IPS DF 19.7 (cell line): Measurements from ENCODE around the gene CBX2.

ENCODE experiments used
- DNase-seq: peaks from one replicate; pipeline ENCODE4 v3.0.0-alpha.2; 2013; ENCODE audit warnings: low read depth, low spot score

CBX2 gene

GRCh38 chr17:79811868-79812352 is 34.0 kb downstream of the CBX2 start:
- DNase-seq: no peak

- no peak for DNase-seq
These were observed 34.7 kb downstream of the CBX2 start for GRCh38 chr17:79812353-79813258.

- DNase-seq: no peak
These were observed 35.6 kb downstream of the CBX2 start for GRCh38 chr17:79813297-79814126.

- no peak for DNase-seq
These were observed 36.4 kb downstream of the CBX2 start for GRCh38 chr17:79814127-79814973.

GRCh38 chr17:79814974-79815835 is 37.3 kb downstream of the CBX2 start:
- no peak for DNase-seq

- no peak for DNase-seq
These were observed 38.0 kb downstream of the CBX2 start for GRCh38 chr17:79815836-79816461.

GRCh38 chr17:79818026-79818758 is 40.2 kb downstream of the CBX2 start:
- DNase-seq: no peak

- DNase-seq: no peak
These were observed 41.1 kb downstream of the CBX2 start for GRCh38 chr17:79819085-79819484.

GRCh38 chr17:79819534-79820276 is 41.8 kb downstream of the CBX2 start:
- DNase-seq: no peak

- DNase-seq: no peak
These were observed 43.0 kb downstream of the CBX2 start for GRCh38 chr17:79820959-79821330.

GRCh38 chr17:79821331-79822095 is 43.6 kb downstream of the CBX2 start:
- DNase-seq: no peak

- no peak for DNase-seq
These were observed 44.7 kb downstream of the CBX2 start for GRCh38 chr17:79822583-79823124.

GRCh38 chr17:79824234-79824633 is 46.3 kb downstream of the CBX2 start:
- no peak for DNase-seq

- no peak for DNase-seq
These were observed 47.1 kb downstream of the CBX2 start for GRCh38 chr17:79824893-79825579.

- DNase-seq: no peak
These were observed 47.6 kb downstream of the CBX2 start for GRCh38 chr17:79825580-79825921.

- no peak for DNase-seq
These were observed 48.3 kb downstream of the CBX2 start for GRCh38 chr17:79826204-79826680.
